Activated effector memory CD4-positive, alpha-beta T cell treated with anti-CD3 and anti-CD28 coated beads, Interleukin-2, amount 50 U/mL, for 16 hours (primary cell): ENCODE results near the gene P3R3URF.

Source experiments
- DNase-seq: peaks from one replicate; pipeline ENCODE4 v3.0.0-alpha.2; 2020

P3R3URF gene

GRCh38 chr1:46131712-46132528 lies 44.4 kb downstream of the P3R3URF start:
- DNase-seq = peak; percentile 74

- no peak for DNase-seq
These were observed 45.2 kb downstream of the P3R3URF start for GRCh38 chr1:46131093-46131492.

- no peak for DNase-seq
These were observed 45.7 kb downstream of the P3R3URF start for GRCh38 chr1:46130606-46131005.

GRCh38 chr1:46130121-46130520 lies 46.2 kb downstream of the P3R3URF start:
- DNase-seq = no peak

- DNase-seq = no peak
These were observed 47.9 kb downstream of the P3R3URF start for GRCh38 chr1:46128344-46128743.
